K562 (cell line): ENCODE data around the gene MPI. TPM values are rescaled to one million over a fixed set of nuclear protein-coding genes. Genes with fewer than 3 reads are reported as not detected.
A peak's percentile ranks its signal among the peaks of the same experiment; 100 is the strongest.

Source experiments
- CHD7 ChIP-seq: fragments of 200-600 bp; sonication (generic); IDR thresholded peaks from one replicate; pipeline ENCODE4 v1.6.1; 2012; ENCODE audit warnings: mild to moderate bottlenecking, low read depth, low read length, inconsistent platforms
- FOXK2 ChIP-seq, 2 experiments: fragments of 450-650 bp; IDR thresholded peaks in 1 of 2; conservative IDR thresholded peaks in 1 of 2; 2 replicates each; pipeline ENCODE4 v1.6.1; 2016; ENCODE audit warnings: low read depth in 2 of 2, mild to moderate bottlenecking in 1 of 2
- GABPA ChIP-seq: fragments of 200-800 bp; sonication (Bioruptor generic); conservative IDR thresholded peaks from 2 replicates; pipeline ENCODE4 v1.6.1; 2016; ENCODE audit warnings: low read depth, missing genetic modification characterization, missing compliant biosample characterization
- NR2F6 ChIP-seq: fragments of 450-650 bp; formaldehyde crosslinking; IDR thresholded peaks from 2 replicates; pipeline ENCODE4 v1.4.0; 2020; ENCODE audit warnings: mild to moderate bottlenecking
- ZBTB40 ChIP-seq, 2 experiments: fragments of 450-650 bp in 1 of 2; sonication (generic) in 1 of 2; formaldehyde crosslinking in 1 of 2; IDR thresholded peaks; 2 replicates each; pipeline versions ENCODE4 v1.7.1 to v1.9.0; 2016 to 2022; ENCODE audit warnings: inconsistent platforms in 1 of 2, mild to moderate bottlenecking in 1 of 2, missing genetic modification reagents in 1 of 2
- ZNF174 ChIP-seq: fragments of 250-450 bp; sonication (Bioruptor Pico); IDR thresholded peaks from 2 replicates; pipeline ENCODE4 v1.4.0; 2020; ENCODE audit warnings: mild to moderate bottlenecking
- ZNF764 ChIP-seq: fragments of 250-450 bp; sonication (Bioruptor Pico); IDR thresholded peaks from 2 replicates; pipeline ENCODE4 v1.4.0; 2020; ENCODE audit warnings: low read depth, mild to moderate bottlenecking, moderate library complexity
- polyA plus RNA-seq, 8 experiments: library from polyadenylated mRNA; depleted of rRNA in 4 of 8; stranded (reverse) in 5 of 8; unstranded in 3 of 8; fragments of >200 nt; fragmentation: Nextera tagmentation in 2 of 8; fragmentation: Illumina TruSeq in 1 of 8; extraction: Ambion mirVana in 2 of 8; extraction: Trizol in 1 of 8; gene quantifications; 2 replicates each; pipeline versions ENCODE4 v1.2.1 to v1.2.3, GENCODE V29; 2011 to 2014; ENCODE audit warnings: inconsistent platforms in 1 of 8, missing spikeins in 1 of 8
- total RNA-seq, 7 experiments: library from RNA; depleted of rRNA in 6 of 7; stranded (reverse); fragments of >200 nt in 6 of 7; fragmentation: Illumina TruSeq in 2 of 7; extraction: Trizol in 2 of 7; gene quantifications; 2 replicates each; pipeline versions ENCODE4 v1.2.1 to v1.2.3, GENCODE V29; 2011 to 2021; ENCODE audit warnings: low replicate concordance in 1 of 7

The MPI gene
- total and polyA plus RNA-seq, 9 of the 15 experiments (the other 6 are each of a cell fraction or from before 2014, with no cell fraction given) = 30.7 to 105 (median 40.5) TPM

- 0 out of 2 replicates have a peak, but pooled peaks have one; percentile 13 for TF ChIP-seq ZBTB40 (IDR thresholded peaks at IDR 0.05)
- TF ChIP-seq ZBTB40 (CRISPR knock-in tag; IDR thresholded peaks at IDR 0.05) = no peak
- no peak for TF ChIP-seq NR2F6 (CRISPR knock-in tag)
- no peak; a peak in 1 of 4 replicates for TF ChIP-seq FOXK2 (conservative IDR thresholded peaks at IDR 0.05 in 1 of 2, IDR thresholded peaks at IDR 0.05 in 1 of 2; ENCODE audit: low read depth in 2 of 2)
- no peak for TF ChIP-seq GABPA (tag)
- TF ChIP-seq CHD7 = no peak
- TF ChIP-seq ZNF174 (CRISPR knock-in tag) = no peak
- no peak for TF ChIP-seq ZNF764 (CRISPR knock-in tag)
Observed at GRCh38 chr15:74843445-74843828, 46.4 kb upstream of the MPI start (continued).
